ENCODE results near the gene BLTP3B.

The BLTP3B gene

DNA sequence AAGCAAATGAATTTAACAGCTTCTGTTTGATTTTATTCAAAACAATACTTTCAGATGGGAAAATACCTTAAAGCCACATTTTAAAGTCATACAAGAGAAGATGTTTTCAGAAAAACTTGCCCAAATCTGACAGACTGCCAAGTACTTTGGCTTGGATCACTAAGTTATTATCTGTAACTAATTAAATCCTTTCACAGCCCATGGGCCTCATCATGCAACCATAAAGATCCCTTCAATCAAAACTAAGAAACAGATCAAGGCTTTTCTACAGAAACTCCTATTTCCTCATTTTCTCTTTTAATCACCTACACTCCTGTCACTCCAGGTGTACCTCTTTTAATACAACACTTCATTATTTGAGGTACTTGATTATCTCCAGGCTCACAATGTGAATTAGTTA is 28.1 kb downstream of the BLTP3B start:
- H3K9me3 ChIP-seq (ENCODE audit: insufficient read depth, low read length, severe bottlenecking): no peaks in the 10 kb centered on the region
- ATAC-seq (ENCODE audit: insufficient read depth, low read depth) (no peak), DNase-seq (no peak)
- H2AFZ ChIP-seq (ENCODE audit: low read depth, low read length): no peak overlapping the region
- H3K79me2 ChIP-seq (ENCODE audit: insufficient read depth, low read length): peaks cover 9% of the 10 kb centered on the region; the same call in 1 of the 2 replicates
- H4K20me1 ChIP-seq (ENCODE audit: insufficient read depth, low read length): no peaks in the 10 kb centered on the region
- H3K27me3 ChIP-seq (ENCODE audit: insufficient read depth, low read length, poor library complexity): no peaks in the 10 kb centered on the region
- TF ChIP-seq CTCF (IDR thresholded peaks at IDR 0.05; ENCODE audit: borderline replicate concordance, extremely low read depth, low read length, poor library complexity, severe bottlenecking): no peak
- no peak for TF ChIP-seq EZH2 (IDR thresholded peaks at IDR 0.05; ENCODE audit: borderline replicate concordance, low read depth, low read length, severe bottlenecking)
- H3K27ac ChIP-seq (ENCODE audit: low read length): no peak overlapping the region
- no peak overlapping the region for H3K9ac ChIP-seq (ENCODE audit: low read depth, low read length)
- no peak overlapping the region for H3K4me2 ChIP-seq (ENCODE audit: insufficient read depth, low read length)
- no peak overlapping the region for H3K4me3 ChIP-seq (ENCODE audit: low read depth in 1 of 2, low read length in 2 of 2)
- no peaks in the 10 kb centered on the region for H3K36me3 ChIP-seq (ENCODE audit: insufficient read depth, low read length)
- no peaks in the 10 kb centered on the region for H3K4me1 ChIP-seq (ENCODE audit: insufficient read depth, low read length)

DNA sequence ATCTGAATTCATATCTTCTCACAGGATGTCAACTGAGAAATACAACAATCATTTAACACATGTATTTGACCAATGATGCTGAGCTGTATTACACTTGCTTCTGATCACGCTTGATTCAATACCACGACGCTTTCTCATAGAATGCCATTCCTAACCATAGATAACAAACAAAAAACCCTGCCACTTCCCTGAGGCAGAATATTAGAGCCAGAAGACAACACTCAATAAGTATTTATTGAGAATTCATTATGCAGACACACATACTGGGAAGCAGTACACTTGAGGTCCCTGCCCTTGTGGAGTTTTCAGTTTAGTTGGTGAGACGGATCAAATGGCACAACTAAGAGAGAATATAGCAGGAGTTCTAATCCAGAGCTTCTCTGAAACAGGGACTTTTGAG is 32.4 kb downstream of the BLTP3B start:
- H3K79me2 ChIP-seq (ENCODE audit: insufficient read depth, low read length): peaks cover 5% of the 10 kb centered on the region; the same call in 1 of the 2 replicates
- H3K4me1 ChIP-seq (ENCODE audit: insufficient read depth, low read length): no peaks in the 10 kb centered on the region
- no peak overlapping the region for H3K27ac ChIP-seq (ENCODE audit: low read length)
- no peak for TF ChIP-seq EZH2 (IDR thresholded peaks at IDR 0.05; ENCODE audit: borderline replicate concordance, low read depth, low read length, severe bottlenecking)
- TF ChIP-seq CTCF (IDR thresholded peaks at IDR 0.05; ENCODE audit: borderline replicate concordance, extremely low read depth, low read length, poor library complexity, severe bottlenecking): no peak
- DNase-seq: no peak
- no peak overlapping the region for H3K9ac ChIP-seq (ENCODE audit: low read depth, low read length)
- no peaks in the 10 kb centered on the region for H3K27me3 ChIP-seq (ENCODE audit: insufficient read depth, low read length, poor library complexity)
- no peak overlapping the region for H2AFZ ChIP-seq (ENCODE audit: low read depth, low read length)
- no peak overlapping the region for H3K4me2 ChIP-seq (ENCODE audit: insufficient read depth, low read length)
- H4K20me1 ChIP-seq (ENCODE audit: insufficient read depth, low read length): no peaks in the 10 kb centered on the region
- ATAC-seq (ENCODE audit: insufficient read depth, low read depth): no peak
- no peak overlapping the region for H3K4me3 ChIP-seq (ENCODE audit: low read depth in 1 of 2, low read length in 2 of 2)
- H3K36me3 ChIP-seq (ENCODE audit: insufficient read depth, low read length): peaks cover 10% of the 10 kb centered on the region; the same call in 1 of the 2 replicates
- H3K9me3 ChIP-seq (ENCODE audit: insufficient read depth, low read length, severe bottlenecking): no peaks in the 10 kb centered on the region

GRCh38 chr12:100106861-100107260 is 35.8 kb downstream of the BLTP3B start:
- DNase-seq: no peak
- no peak overlapping the region for H3K4me3 ChIP-seq (ENCODE audit: low read depth in 1 of 2, low read length in 2 of 2)
- H3K36me3 ChIP-seq (ENCODE audit: insufficient read depth, low read length): peaks cover 10% of the 10 kb centered on the region; the same call in 1 of the 2 replicates
- no peaks in the 10 kb centered on the region for H3K79me2 ChIP-seq (ENCODE audit: insufficient read depth, low read length)
- TF ChIP-seq EZH2 (IDR thresholded peaks at IDR 0.05; ENCODE audit: borderline replicate concordance, low read depth, low read length, severe bottlenecking) (no peak), CTCF (IDR thresholded peaks at IDR 0.05; ENCODE audit: borderline replicate concordance, extremely low read depth, low read length, poor library complexity, severe bottlenecking) (no peak)
- no peak overlapping the region for H3K4me2 ChIP-seq (ENCODE audit: insufficient read depth, low read length)
- H3K9ac ChIP-seq (ENCODE audit: low read depth, low read length): no peak overlapping the region
- no peaks in the 10 kb centered on the region for H4K20me1 ChIP-seq (ENCODE audit: insufficient read depth, low read length)
- H3K4me1 ChIP-seq (ENCODE audit: insufficient read depth, low read length): no peaks in the 10 kb centered on the region
- no peak for ATAC-seq (ENCODE audit: insufficient read depth, low read depth)
- H2AFZ ChIP-seq (ENCODE audit: low read depth, low read length): no peak overlapping the region
- H3K27ac ChIP-seq (ENCODE audit: low read length): no peak overlapping the region
- H3K27me3 ChIP-seq (ENCODE audit: insufficient read depth, low read length, poor library complexity): no peaks in the 10 kb centered on the region
- no peaks in the 10 kb centered on the region for H3K9me3 ChIP-seq (ENCODE audit: insufficient read depth, low read length, severe bottlenecking)

DNA sequence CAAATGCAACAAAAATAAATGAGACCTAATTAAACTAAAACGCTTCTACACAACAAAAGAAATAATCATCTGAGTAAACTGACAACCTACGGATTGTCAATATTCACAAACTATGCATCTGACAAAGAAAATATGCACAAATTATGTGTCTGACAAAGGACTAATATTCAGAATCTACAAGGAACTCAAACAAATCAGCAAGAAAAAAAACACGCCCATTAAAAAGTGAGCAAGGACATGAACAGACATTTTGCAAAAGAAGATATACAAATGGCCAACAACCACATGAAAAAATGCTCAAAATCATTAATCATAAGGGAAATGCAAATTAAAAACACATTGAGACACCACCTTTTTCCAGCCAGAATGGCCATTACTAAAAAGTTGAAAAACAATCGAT is 37.0 kb downstream of the BLTP3B start:
- no peaks in the 10 kb centered on the region for H3K9me3 ChIP-seq (ENCODE audit: insufficient read depth, low read length, severe bottlenecking)
- no peak for TF ChIP-seq CTCF (IDR thresholded peaks at IDR 0.05; ENCODE audit: borderline replicate concordance, extremely low read depth, low read length, poor library complexity, severe bottlenecking)
- TF ChIP-seq EZH2 (IDR thresholded peaks at IDR 0.05; ENCODE audit: borderline replicate concordance, low read depth, low read length, severe bottlenecking): no peak
- no peak overlapping the region for H3K27ac ChIP-seq (ENCODE audit: low read length)
- DNase-seq (no peak), ATAC-seq (ENCODE audit: insufficient read depth, low read depth) (no peak)
- peaks cover 10% of the 10 kb centered on the region; the same call in 1 of the 2 replicates for H3K36me3 ChIP-seq (ENCODE audit: insufficient read depth, low read length)
- H3K27me3 ChIP-seq (ENCODE audit: insufficient read depth, low read length, poor library complexity): no peaks in the 10 kb centered on the region
- H2AFZ ChIP-seq (ENCODE audit: low read depth, low read length): no peak overlapping the region
- H4K20me1 ChIP-seq (ENCODE audit: insufficient read depth, low read length): no peaks in the 10 kb centered on the region
- H3K4me2 ChIP-seq (ENCODE audit: insufficient read depth, low read length): no peak overlapping the region
- H3K4me1 ChIP-seq (ENCODE audit: insufficient read depth, low read length): no peaks in the 10 kb centered on the region
- no peaks in the 10 kb centered on the region for H3K79me2 ChIP-seq (ENCODE audit: insufficient read depth, low read length)
- H3K9ac ChIP-seq (ENCODE audit: low read depth, low read length): no peak overlapping the region
- no peak overlapping the region for H3K4me3 ChIP-seq (ENCODE audit: low read depth in 1 of 2, low read length in 2 of 2)
